A549 (cell line): ENCODE measurements around the gene ASIC5.

Source experiments
- CTCF ChIP-seq: fragments of >200 bp; sonication (Bioruptor Twin); formaldehyde crosslinking; IDR thresholded peaks from 3 replicates; pipeline ENCODE4 v1.5.1; 2016
- ELK1 ChIP-seq: fragments of 150-350 bp; IDR thresholded peaks from 2 replicates; pipeline ENCODE4 v1.6.1; 2014; ENCODE audit warnings: low read depth, mild to moderate bottlenecking, low read length
- EP300 ChIP-seq, 2 experiments: fragments of >200 bp; sonication (Bioruptor Twin); formaldehyde crosslinking; IDR thresholded peaks; 2 replicates in 1 of 2; 3 replicates in 1 of 2; pipeline ENCODE4 v1.6.1; 2016 to 2017
- FOSL2 ChIP-seq, 2 experiments: fragments of 450-650 bp in 1 of 2; fragments of >200 bp in 1 of 2; sonication (Bioruptor Twin) in 1 of 2; formaldehyde crosslinking; IDR thresholded peaks; 2 replicates each; pipeline versions ENCODE4 v1.5.0 to v1.6.1; 2016 to 2020; ENCODE audit warnings: mild to moderate bottlenecking in 1 of 2, moderate library complexity in 1 of 2
- HDAC2 ChIP-seq: fragments of 200-600 bp; sonication (generic); IDR thresholded peaks from 2 replicates; pipeline ENCODE4 v1.6.1; 2016
- JUN ChIP-seq, 2 experiments: fragments of >200 bp; sonication (Bioruptor Twin); formaldehyde crosslinking; IDR thresholded peaks; 2 replicates in 1 of 2; 3 replicates in 1 of 2; pipeline ENCODE4 v1.6.1; 2016 to 2017
- MAX ChIP-seq: IDR thresholded peaks from 2 replicates; pipeline ENCODE4 v1.6.1; 2012
- MAZ ChIP-seq: fragments of 150-350 bp; IDR thresholded peaks from 2 replicates; pipeline ENCODE4 v1.6.1; 2014; ENCODE audit warnings: antibody characterized with exemption, low read depth, low read length, borderline replicate concordance
- POLR2A ChIP-seq: IDR thresholded peaks from 2 replicates; pipeline ENCODE4 v1.6.1; 2012; ENCODE audit warnings: mild to moderate bottlenecking, low read length
- RAD21 ChIP-seq, 2 experiments: fragments of >200 bp in 1 of 2; sonication (Bioruptor Twin) in 1 of 2; formaldehyde crosslinking in 1 of 2; IDR thresholded peaks in 1 of 2; conservative IDR thresholded peaks in 1 of 2; 2 replicates in 1 of 2; 3 replicates in 1 of 2; pipeline ENCODE4 v1.6.1; 2012 to 2018; ENCODE audit warnings: inconsistent platforms in 1 of 2
- RFX5 ChIP-seq: fragments of 450-650 bp; IDR thresholded peaks from 2 replicates; pipeline ENCODE4 v1.7.1; 2014; ENCODE audit warnings: antibody characterized with exemption, mild to moderate bottlenecking, moderate library complexity
- SMC3 ChIP-seq: fragments of >200 bp; sonication (Bioruptor Twin); formaldehyde crosslinking; IDR thresholded peaks from 3 replicates; pipeline ENCODE4 v1.6.1; 2018; ENCODE audit warnings: inconsistent platforms

DNA sequence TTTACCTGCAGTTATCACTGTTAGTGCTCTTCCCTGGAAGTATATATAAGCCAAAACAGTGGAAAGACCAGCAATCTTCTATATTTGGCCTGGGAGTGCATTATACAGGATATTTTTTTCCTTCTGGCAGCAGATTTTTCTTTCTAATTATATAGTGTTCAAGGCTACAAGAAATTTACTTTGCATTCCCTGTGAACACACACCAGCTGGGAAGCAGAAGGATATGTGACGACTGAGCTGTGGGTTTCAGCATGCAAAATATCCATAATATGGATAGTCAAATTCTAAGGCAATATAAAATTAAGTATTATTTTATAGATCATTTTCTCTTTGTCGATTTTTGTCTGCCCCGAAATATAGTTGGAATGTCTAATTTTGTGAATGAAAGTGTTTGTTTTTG is 76.1 kb downstream of the ASIC5 start:
- TF ChIP-seq FOSL2 (IDR thresholded peaks at IDR 0.05) (no peak), FOSL2 (CRISPR knock-in tag; IDR thresholded peaks at IDR 0.05) (no peak), RFX5 (no peak), POLR2A (no peak), CTCF (no peak), RAD21 (conservative IDR thresholded peaks at IDR 0.05 in 1 of 2, IDR thresholded peaks at IDR 0.05 in 1 of 2) (no peak), JUN (IDR thresholded peaks at IDR 0.05) (no peak), HDAC2 (no peak), EP300 (IDR thresholded peaks at IDR 0.05) (no peak), MAX (no peak), MAZ (no peak), SMC3 (no peak), ELK1 (no peak)
